GM15510 (cell line): ENCODE measurements around the gene PAGE4.

ENCODE experiments used
- POLR2A ChIP-seq: IDR thresholded peaks from 3 replicates; pipeline ENCODE4 v1.6.1; 2011; ENCODE audit warnings: borderline replicate concordance; ENCODE audit not compliant: insufficient read length; ENCODE audit errors: extremely low read depth

PAGE4 gene

DNA sequence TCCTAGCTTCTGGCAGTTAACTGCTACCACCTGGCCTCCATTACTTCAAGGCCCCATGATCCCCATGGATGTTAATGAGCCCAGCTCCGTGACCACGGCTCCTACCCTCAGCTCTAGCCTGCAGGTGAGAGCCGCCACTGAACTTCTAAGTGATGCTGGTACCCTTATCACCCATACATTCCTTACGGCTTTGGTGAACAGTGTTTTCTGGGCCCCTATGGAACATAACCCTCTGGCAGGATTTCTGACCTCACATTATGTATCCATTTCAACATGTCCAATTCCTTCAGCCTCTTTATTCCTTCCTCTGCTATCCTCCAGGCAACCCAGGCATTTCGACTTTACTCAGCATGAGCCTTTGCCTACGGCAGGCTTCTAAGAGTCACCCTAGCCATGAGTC is 24.6 kb downstream of the PAGE4 start:
- TF ChIP-seq POLR2A = no peak

- no peak for TF ChIP-seq POLR2A
Measured at GRCh38 chrX:49856819-49857218, 27.7 kb downstream of the PAGE4 start.

- TF ChIP-seq POLR2A = no peak
Measured at GRCh38 chrX:49858341-49858740, 29.2 kb downstream of the PAGE4 start.

- TF ChIP-seq POLR2A = no peak
Measured at GRCh38 chrX:49859491-49859890, 30.4 kb downstream of the PAGE4 start.

DNA sequence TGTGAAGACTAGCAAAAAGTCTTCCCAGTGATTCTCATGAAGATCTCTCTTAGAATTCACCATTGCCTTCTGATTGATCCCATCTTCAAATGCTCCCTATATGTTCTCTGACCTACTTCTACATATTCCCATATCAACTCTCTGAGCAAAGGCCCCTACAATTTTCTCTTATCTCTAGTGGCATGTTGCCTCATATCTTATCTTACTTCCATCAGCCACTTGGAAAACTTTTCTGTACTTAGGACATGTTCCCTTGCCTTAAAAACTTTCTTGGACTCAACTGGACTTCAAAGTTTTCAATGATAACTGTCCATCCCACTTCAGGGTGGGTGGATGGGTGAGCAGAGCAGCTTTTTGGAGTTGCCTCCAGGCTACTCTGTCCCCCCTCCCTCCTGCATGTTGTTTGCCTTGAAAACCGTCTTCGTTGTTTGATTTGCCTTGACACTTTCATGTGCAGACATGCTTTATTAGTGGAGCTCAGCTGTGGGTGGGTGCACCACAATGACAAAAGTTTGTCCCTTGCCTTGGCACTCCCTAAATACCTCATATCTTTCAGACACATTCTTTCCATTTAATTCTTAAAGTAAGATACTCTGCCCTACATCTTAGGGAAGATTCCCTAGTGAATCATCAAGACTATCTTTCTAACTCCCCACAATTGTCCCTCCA is 31.9 kb downstream of the PAGE4 start:
- no peak for TF ChIP-seq POLR2A

GRCh38 chrX:49862093-49862492 is 33.0 kb downstream of the PAGE4 start:
- no peak for TF ChIP-seq POLR2A

GRCh38 chrX:49868739-49869138 is 39.6 kb downstream of the PAGE4 start:
- no peak for TF ChIP-seq POLR2A

- no peak for TF ChIP-seq POLR2A
Measured at GRCh38 chrX:49876750-49877149, 47.6 kb downstream of the PAGE4 start.

- TF ChIP-seq POLR2A = no peak
Measured at GRCh38 chrX:49877397-49878101, 48.4 kb downstream of the PAGE4 start.

GRCh38 chrX:49878128-49878833 is 49.2 kb downstream of the PAGE4 start:
- TF ChIP-seq POLR2A = no peak

DNA sequence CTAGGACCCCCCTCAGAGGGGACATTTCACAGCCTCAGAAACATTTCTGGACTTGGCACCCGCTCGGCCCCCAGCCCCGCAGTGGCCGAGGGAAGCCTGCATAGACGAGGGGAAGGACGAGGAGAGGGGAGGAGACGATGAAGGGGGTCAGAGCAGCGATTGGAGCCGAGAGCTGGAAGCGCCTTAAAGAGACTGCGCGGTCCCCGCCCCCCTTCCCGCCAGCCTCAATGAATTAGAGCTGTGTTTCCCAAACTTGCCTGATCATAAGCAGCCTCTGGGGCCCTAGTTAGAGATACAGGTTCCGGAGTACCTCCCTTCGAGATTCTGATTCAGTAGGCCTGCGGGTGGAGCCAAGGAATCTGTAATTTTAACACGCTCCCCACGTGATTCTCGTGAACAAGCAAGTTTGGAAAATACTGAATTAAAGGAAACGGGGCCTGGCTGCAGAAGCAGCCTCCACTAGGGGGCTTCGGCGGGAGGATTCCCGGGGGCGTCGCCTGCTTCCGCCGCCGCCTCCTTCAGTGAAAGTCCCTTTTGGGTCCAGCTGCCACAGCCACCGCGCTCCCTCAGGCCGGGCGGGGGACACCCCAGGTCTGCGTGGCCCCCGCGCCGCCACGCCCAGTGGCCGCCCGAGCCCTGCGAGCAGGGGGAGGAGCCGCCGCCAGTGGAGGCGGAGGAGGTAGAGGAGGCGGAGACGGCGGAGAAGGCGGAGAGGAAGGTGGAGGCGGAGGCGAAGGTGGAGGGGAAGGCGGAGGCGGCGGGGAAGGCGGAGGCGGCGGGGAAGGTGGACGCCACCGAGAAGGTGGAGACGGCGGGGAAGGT is 49.9 kb downstream of the PAGE4 start, which contains the start of gene USP27X:
Gene USP27X, plus strand, starts transcription at position 651 of the 822 bp plus-strand sequence. CDS start 824 bp downstream, outside the sequence.
- peak; percentile 38 for TF ChIP-seq POLR2A

- TF ChIP-seq POLR2A = no peak
Measured at GRCh38 chrX:49879656-49880277, 50.7 kb downstream of the PAGE4 start.

DNA sequence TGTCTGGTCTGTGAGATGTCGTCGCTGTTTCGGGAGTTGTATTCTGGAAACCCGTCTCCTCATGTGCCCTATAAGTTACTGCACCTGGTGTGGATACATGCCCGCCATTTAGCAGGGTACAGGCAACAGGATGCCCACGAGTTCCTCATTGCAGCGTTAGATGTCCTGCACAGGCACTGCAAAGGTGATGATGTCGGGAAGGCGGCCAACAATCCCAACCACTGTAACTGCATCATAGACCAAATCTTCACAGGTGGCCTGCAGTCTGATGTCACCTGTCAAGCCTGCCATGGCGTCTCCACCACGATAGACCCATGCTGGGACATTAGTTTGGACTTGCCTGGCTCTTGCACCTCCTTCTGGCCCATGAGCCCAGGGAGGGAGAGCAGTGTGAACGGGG is 51.6 kb downstream of the PAGE4 start:
- no peak for TF ChIP-seq POLR2A
